IMR-90 (cell line): ENCODE measurements around the gene CCNL2.

ENCODE experiments used
- BHLHE40 ChIP-seq: fragments of 150-350 bp; IDR thresholded peaks from 2 replicates; pipeline ENCODE4 v1.6.1; 2016; ENCODE audit warnings: mild to moderate bottlenecking, low read depth, low read length
- CEBPB ChIP-seq: IDR thresholded peaks from 2 replicates; pipeline ENCODE4 v1.6.1; 2012; ENCODE audit warnings: low read depth, low read length, improper control_type of control experiment
- CTCF ChIP-seq: conservative IDR thresholded peaks from 2 replicates; pipeline ENCODE4 v1.5.1; 2012; ENCODE audit warnings: mild to moderate bottlenecking, low read depth, low read length, improper control_type of control experiment
- ELK1 ChIP-seq: fragments of 150-350 bp; IDR thresholded peaks from 2 replicates; pipeline ENCODE4 v1.6.1; 2016; ENCODE audit warnings: low read depth, mild to moderate bottlenecking, low read length, moderate library complexity, borderline replicate concordance
- FOS ChIP-seq: fragments of 150-350 bp; IDR thresholded peaks from 2 replicates; pipeline ENCODE4 v1.6.1; 2016; ENCODE audit warnings: low read depth, low read length
- MAFK ChIP-seq: IDR thresholded peaks from 2 replicates; pipeline ENCODE4 v1.6.1; 2012; ENCODE audit warnings: low read depth, low read length, improper control_type of control experiment
- POLR2A ChIP-seq: IDR thresholded peaks from 2 replicates; pipeline ENCODE4 v1.6.1; 2012; ENCODE audit warnings: mild to moderate bottlenecking, low read depth, low read length
- RAD21 ChIP-seq: IDR thresholded peaks from 2 replicates; pipeline ENCODE4 v1.6.1; 2012; ENCODE audit warnings: low read length, improper control_type of control experiment
- RFX5 ChIP-seq: IDR thresholded peaks from 2 replicates; pipeline ENCODE4 v1.8.0; 2012; ENCODE audit warnings: low read depth, mild to moderate bottlenecking, low read length, moderate library complexity
- SMC3 ChIP-seq: fragments of 150-350 bp; IDR thresholded peaks from 2 replicates; pipeline ENCODE4 v1.6.1; 2016; ENCODE audit warnings: low read depth, mild to moderate bottlenecking, antibody characterized with exemption, low read length, moderate library complexity

- no peak for TF ChIP-seq RAD21
- no peak for TF ChIP-seq CTCF
- no peak for TF ChIP-seq POLR2A
- TF ChIP-seq SMC3 = no peak
- no peak for TF ChIP-seq ELK1
- TF ChIP-seq BHLHE40 = no peak
- TF ChIP-seq MAFK = no peak
- TF ChIP-seq RFX5 = no peak
- no peak for TF ChIP-seq CEBPB
- no peak for TF ChIP-seq FOS
These were observed 12.5 kb upstream of the CCNL2 start for GRCh38 chr1:1411626-1412025.
